Gastroesophageal sphincter (tissue), 4 donors: ENCODE measurements around the gene CDKL5. TPM values are rescaled to one million over a fixed set of nuclear protein-coding genes. Genes with fewer than 3 reads are reported as not detected.
A peak's percentile ranks its signal among the peaks of the same experiment; 100 is the strongest.

Experiments used
- ATAC-seq: fragments of 150-250 bp; one replicate; pipeline ENCODE4 v1.9.1; 2016; ENCODE audit warnings: mild to moderate bottlenecking, moderate library complexity
- H3K27ac ChIP-seq, 4 donors: fragments of 200-600 bp; sonication (generic) in 3 of 4; 1 replicate in 3 of 4; 2 replicates in 1 of 4; pipeline ENCODE4 v1.5.1; 2016 to 2019
- H3K27me3 ChIP-seq: fragments of 200-600 bp; sonication (generic); one replicate; pipeline ENCODE4 v1.5.1; 2019
- H3K36me3 ChIP-seq, 2 donors: fragments of 200-600 bp; sonication (generic); one replicate each; pipeline ENCODE4 v1.5.1; 2019; ENCODE audit warnings: control low read depth in 1 of 2
- H3K4me1 ChIP-seq, 3 donors: fragments of 200-600 bp; sonication (generic); 1 replicate in 2 of 3; 2 replicates in 1 of 3; pipeline ENCODE4 v1.5.1; 2016 to 2019; ENCODE audit warnings: control low read depth in 2 of 3
- H3K4me3 ChIP-seq, 2 donors: fragments of 200-600 bp; sonication (generic); one replicate each; pipeline ENCODE4 v1.5.1; 2019; ENCODE audit warnings: mild to moderate bottlenecking in 1 of 2, moderate library complexity in 1 of 2
- H3K9me3 ChIP-seq, 3 donors: fragments of 200-600 bp; sonication (generic); one replicate each; pipeline ENCODE4 v1.5.1; 2017 to 2019; ENCODE audit warnings: control low read depth in 2 of 3
- CTCF ChIP-seq, 4 experiments: fragments of 200-600 bp in 2 of 4; fragments of 450-650 bp in 2 of 4; sonication (generic) in 1 of 4; IDR thresholded peaks; one replicate each; pipeline ENCODE4 v1.5.1; 2017 to 2019; ENCODE audit warnings: antibody characterized with exemption in 4 of 4, mild to moderate bottlenecking in 2 of 4, moderate library complexity in 2 of 4
- EP300 ChIP-seq: sonication (generic); formaldehyde crosslinking; IDR thresholded peaks from one replicate; pipeline ENCODE4 v1.6.1; 2017; ENCODE audit warnings: antibody characterized with exemption, mild to moderate bottlenecking
- POLR2A ChIP-seq, 2 donors: fragments of 450-650 bp; IDR thresholded peaks; one replicate each; pipeline ENCODE4 v1.6.1; 2017; ENCODE audit warnings: antibody characterized with exemption in 2 of 2, mild to moderate bottlenecking in 2 of 2, moderate library complexity in 1 of 2
- POLR2AphosphoS5 ChIP-seq: sonication (generic); formaldehyde crosslinking; IDR thresholded peaks from one replicate; pipeline ENCODE4 v1.6.1; 2017; ENCODE audit warnings: antibody characterized with exemption
- WGBS, 2 donors: methylation state at CpG; one replicate each; pipeline ENCODE4 v1.1.5; 2018; ENCODE audit warnings: low coverage in 1 of 2; 5-methylcytosine and 5-hydroxymethylcytosine counted together
- small RNA-seq, 4 donors: library from RNA; depleted of rRNA; stranded (forward); fragments of <200 nt; gene quantifications; one replicate each; pipeline ENCODE3, GENCODE V24; 2016
- total RNA-seq, 4 donors: library from RNA; depleted of rRNA; stranded (reverse); fragments of >200 nt; gene quantifications; one replicate each; pipeline ENCODE4 v1.1.0, GENCODE V29; 2016

Gene CDKL5
- total RNA-seq, 4 donors from 2014 or later = 5.3 to 9.7 (median 8.6) TPM

- WGBS, 2 donors = 27 to 51% methylated on average over 3 to 10 of the region's 12 CpGs
- TF ChIP-seq POLR2A (IDR thresholded peaks at IDR 0.05) (no peak), CTCF (IDR thresholded peaks at IDR 0.05) (no peak), POLR2AphosphoS5 (no peak), EP300 (no peak)
- Histone ChIP-seq H3K27me3 (no peaks in the 10 kb centered on the region), H3K4me1 (peaks cover 0 to 5% (median 0%) of the 10 kb centered on the region in 3 donors), H3K9me3 (no peaks in the 10 kb centered on the region), H3K27ac (peak overlapping the region in 1 of 4 donors; percentile 48), H3K36me3 (no peaks in the 10 kb centered on the region), H3K4me3 (no peak overlapping the region)
- ATAC-seq = no peak
Measured at GRCh38 chrX:18702362-18703195, 277.2 kb downstream of the CDKL5 start.

Small RNAs within 50 kb of the gene (small RNA-seq; reads per million reads assigned to genes)
- gene RF00019 = 0 reads per million in 4 donors

Other genes with a start within 250 kb of the CDKL5 start
- not detected for gene BEND2, start 204.7 kb upstream of the CDKL5 start, total RNA-seq
- 1 to 10 TPM; 1.3 to 3.7 (median 1.4) TPM for gene SCML2, start 70.9 kb upstream of the CDKL5 start, total RNA-seq
- not detected for gene RS1, start 246.5 kb downstream of the CDKL5 start, total RNA-seq